Measurements from ENCODE around the gene SYT7.

SYT7 gene

GRCh38 chr11:61536676-61537270 is 44.1 kb downstream of the SYT7 start:
- no peak for DNase-seq (ENCODE audit: low read depth)

DNA sequence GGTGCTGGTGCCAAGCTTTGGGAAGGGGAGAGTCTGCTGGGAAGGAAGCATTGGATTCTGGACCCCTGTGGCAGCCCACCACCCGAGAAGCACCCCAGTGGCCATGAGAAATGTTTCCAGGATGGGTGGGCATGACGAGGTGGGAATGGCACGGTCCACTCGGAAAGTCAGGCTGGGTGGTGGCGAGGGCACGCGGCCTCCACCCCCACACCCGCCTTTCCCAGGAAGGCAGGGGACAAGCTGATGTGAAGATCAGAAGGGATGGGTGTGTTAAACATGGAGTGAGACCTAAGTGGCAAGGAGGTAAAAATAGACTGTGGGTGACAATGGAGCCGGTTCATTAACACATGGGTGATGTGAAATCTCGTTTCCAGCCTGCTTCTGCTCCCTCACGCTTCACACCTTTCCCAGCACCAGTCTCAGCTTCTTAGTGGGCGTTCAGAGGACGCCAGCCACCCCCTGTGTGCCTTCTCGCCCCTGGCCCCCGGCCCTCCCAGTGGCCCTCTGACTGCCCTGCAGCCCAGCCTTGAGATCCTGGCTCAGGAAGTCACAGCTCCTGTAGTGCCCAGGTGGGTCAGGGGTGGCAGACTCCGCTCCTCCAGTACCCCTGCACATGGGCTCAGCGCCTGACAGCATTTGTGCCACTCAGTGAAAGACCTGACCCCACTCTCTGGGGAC is 44.7 kb downstream of the SYT7 start:
- DNase-seq (ENCODE audit: low read depth), result no peak

GRCh38 chr11:61534933-61535839 is 45.7 kb downstream of the SYT7 start:
- DNase-seq (ENCODE audit: low read depth), result no peak

DNA sequence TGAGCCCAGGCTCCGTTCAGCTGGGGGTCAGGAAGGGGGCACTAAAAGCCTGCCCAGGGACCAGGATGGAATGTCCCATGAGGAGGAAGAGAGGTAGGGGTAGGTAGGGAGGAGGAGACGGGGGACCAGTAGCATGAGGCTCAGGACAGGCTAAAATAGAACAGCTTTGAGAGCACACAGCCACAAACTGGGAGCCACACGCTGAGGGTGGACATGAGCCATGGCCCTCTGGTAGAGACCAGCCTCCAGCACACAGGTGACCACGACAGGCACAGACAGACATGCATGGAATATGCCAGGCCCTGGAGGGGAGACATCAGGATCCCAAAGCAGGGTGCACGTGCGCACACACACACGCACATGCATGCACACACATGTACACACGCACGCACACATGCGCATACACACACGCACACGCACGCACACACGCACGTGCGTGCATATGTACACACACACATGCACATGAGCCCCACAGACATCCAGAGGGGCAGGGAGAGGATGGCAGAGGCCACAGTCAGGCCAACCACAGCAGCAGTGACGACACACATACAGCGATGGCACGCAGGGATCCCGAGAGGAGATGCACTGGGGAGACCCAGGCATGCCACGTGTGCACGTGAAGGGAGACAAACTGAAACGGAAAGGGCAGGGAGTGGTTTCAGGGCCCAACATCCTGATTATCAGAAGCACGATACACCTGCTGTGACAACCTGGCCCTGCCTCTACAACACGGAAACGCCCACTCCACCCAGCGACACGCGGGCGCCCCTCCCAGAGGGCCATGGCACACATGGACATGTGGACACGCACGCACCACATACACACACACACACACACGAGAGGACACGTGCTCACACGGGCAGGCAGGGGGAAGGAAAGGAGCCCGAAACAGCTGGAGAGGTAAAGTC is 46.6 kb downstream of the SYT7 start:
- DNase-seq (ENCODE audit: low read depth), result no peak

GRCh38 chr11:61533401-61533800 is 47.5 kb downstream of the SYT7 start:
- DNase-seq (ENCODE audit: low read depth), result no peak

DNA sequence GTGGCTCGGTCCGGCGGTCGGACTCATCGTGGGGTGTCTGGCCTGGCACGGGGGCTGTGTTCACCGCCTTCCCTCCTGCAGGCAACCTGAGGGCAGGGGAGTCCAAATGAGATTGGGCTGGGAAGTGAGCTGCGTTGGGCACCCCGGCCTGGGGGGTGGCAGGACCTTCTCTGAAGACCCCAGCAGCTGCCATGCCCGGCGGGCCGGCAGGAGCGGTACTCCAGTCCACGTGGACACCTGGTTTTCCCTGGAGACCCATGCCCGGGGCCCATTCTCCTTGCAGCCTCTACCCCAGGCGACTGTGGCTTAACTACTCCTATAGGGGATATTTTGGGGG is 47.9 kb downstream of the SYT7 start:
- DNase-seq (ENCODE audit: low read depth), result no peak

- no peak for DNase-seq (ENCODE audit: low read depth)
Measured at GRCh38 chr11:61532134-61533038, 48.5 kb downstream of the SYT7 start.

DNA sequence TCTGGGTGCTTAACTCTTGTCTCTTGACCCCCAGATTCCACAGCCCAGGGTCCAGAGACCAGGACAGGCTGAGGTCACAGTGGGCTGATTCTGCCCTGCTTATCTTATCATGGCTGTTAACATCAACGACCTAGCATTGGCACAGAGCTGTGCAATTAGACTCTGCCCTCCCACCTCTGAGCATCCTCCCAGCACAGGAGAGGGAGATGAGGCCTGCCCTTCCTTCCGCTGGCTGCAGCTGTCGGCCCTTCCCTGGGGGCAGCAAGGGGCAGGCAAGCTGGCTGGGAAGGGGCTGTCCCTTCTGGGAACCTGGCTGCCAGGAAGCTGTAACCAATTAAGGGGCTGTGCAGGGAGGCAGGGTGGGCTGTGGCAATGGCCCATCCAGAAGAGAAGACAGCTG is 49.8 kb downstream of the SYT7 start:
- no peak for DNase-seq (ENCODE audit: low read depth)

GRCh38 chr11:61529537-61530225 is 51.2 kb downstream of the SYT7 start:
- no peak for DNase-seq (ENCODE audit: low read depth)

GRCh38 chr11:61528114-61528513 is 52.8 kb downstream of the SYT7 start:
- DNase-seq (ENCODE audit: low read depth), result no peak

GRCh38 chr11:61526956-61527731 is 53.7 kb downstream of the SYT7 start:
- DNase-seq (ENCODE audit: low read depth), result no peak

DNA sequence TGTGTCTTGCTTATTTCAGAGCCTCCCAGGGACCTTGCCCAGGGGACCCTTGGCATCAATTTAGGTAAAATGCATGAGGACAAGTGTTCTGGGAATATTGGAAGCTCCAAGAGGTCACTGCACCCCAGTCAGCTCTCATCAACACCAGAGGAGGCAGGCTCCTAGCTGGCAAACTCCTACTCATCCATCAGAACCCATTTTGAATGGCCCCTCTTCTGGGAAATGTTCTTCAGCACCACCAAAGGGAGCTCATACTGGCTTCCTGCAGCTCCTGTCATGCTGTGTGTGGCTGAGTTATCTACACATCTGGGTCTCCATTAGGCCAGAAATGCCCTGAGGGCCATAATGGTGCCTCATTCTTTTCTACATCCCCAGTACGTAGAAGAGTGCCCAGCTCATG is 54.6 kb downstream of the SYT7 start:
- DNase-seq (ENCODE audit: low read depth), result no peak

GRCh38 chr11:61524963-61525587 is 55.8 kb downstream of the SYT7 start:
- DNase-seq (ENCODE audit: low read depth), result no peak

GRCh38 chr11:61524446-61524845 is 56.4 kb downstream of the SYT7 start:
- DNase-seq (ENCODE audit: low read depth), result no peak

DNA sequence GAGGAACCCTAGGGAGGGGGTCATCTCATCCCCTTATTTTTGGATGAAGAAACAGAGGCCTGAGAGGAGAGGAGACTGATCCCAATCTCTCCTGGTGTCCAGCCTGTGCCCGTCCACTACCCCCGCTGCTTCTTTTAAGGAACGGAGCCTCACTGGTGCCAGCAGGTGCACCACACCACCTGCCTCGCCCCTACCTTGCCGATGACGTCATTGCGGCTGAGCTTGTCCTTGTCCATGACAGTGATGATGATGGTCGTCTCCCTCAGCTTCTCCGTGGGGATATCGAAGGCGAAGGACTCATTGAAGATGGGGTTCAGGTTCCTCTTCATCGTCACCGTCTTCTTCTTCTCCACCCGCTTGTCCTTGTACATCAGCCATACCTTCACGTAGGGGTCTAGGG is 58.0 kb downstream of the SYT7 start:
- no peak for DNase-seq (ENCODE audit: low read depth)

GRCh38 chr11:61518032-61518795 is 62.7 kb downstream of the SYT7 start:
- no peak for DNase-seq (ENCODE audit: low read depth)

DNA sequence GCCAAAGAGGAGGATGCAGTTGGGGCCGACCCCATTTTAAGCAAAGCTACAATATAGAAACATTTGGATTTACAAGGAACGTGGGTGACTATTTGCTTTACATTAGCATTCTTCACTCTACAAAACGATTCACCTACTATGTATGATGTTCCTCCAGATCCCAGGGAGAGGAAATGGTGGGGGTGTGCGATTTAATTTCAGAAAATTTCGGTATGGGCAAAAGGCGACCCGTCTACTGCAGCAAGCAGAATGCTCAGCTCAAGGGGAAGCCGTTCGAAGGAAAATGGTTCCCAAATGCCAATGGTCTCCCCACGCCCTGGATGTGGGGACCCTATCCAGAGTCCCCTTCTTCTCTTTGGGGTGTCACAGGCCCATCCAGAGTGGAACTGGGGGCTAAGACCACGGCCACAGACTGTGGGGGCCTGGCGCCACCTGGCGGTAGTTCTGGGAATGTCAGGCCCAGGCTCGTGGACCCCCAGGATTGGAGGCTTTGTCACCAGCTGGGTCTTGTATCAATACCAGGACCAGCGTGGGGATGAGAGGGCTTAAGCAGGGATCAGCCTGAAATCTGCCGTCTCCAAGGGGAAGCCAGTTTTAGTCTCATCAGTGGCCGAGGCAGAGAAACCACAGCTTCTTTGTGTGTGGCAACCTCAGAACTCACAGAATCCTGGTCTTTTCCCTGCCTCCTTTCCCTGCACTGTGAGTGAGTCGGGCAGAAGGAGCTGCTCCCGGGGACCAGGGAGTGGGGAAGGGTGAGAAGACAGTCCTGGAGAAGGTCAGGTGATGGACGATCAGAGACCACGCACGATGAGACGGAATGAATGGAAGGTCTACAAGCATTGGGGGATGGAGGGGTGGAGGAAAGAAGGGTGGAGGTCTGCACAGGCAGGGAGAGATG is 64.0 kb downstream of the SYT7 start:
- DNase-seq (ENCODE audit: low read depth), result no peak
